WERI-Rb-1 (cell line): ENCODE data around the gene THRB.

ENCODE experiments used
- DNase-seq: peaks from one replicate; pipeline ENCODE4 v3.0.0-alpha.2; 2020
- H3K27ac ChIP-seq: fragments of 250-450 bp; sonication (Bioruptor Pico); 2 replicates; pipeline ENCODE4 v1.5.1; 2020; ENCODE audit warnings: mild to moderate bottlenecking, moderate library complexity
- H3K27me3 ChIP-seq: fragments of 250-450 bp; sonication (Bioruptor Pico); 2 replicates; pipeline ENCODE4 v1.5.1; 2021; ENCODE audit warnings: mild to moderate bottlenecking, low read depth, moderate library complexity; ENCODE audit not compliant: insufficient read depth, severe bottlenecking
- H3K36me3 ChIP-seq: fragments of 250-450 bp; sonication (Bioruptor Pico); 2 replicates; pipeline ENCODE4 v1.5.1; 2020; ENCODE audit warnings: mild to moderate bottlenecking, moderate library complexity
- H3K4me3 ChIP-seq: 2 replicates; pipeline ENCODE4 v1.5.1; 2011; ENCODE audit warnings: low read depth, mild to moderate bottlenecking, control low read depth, low read length
- H3K9me3 ChIP-seq: fragments of 250-450 bp; sonication (Bioruptor Pico); 2 replicates; pipeline ENCODE4 v1.5.1; 2021; ENCODE audit warnings: mild to moderate bottlenecking, moderate library complexity; ENCODE audit not compliant: severe bottlenecking
- TF ChIP-seq, protein P1 (sequence below): IDR thresholded peaks from 2 replicates; pipeline ENCODE4 v1.5.1; 2011; ENCODE audit warnings: low read depth, mild to moderate bottlenecking, control low read depth, inconsistent platforms, low read length

Gene THRB

GRCh38 chr3:24406900-24407299, 87.8 kb downstream of the THRB start:
- no peaks in the 10 kb centered on the region for H3K27me3 ChIP-seq
- TF ChIP-seq, protein P1, sequence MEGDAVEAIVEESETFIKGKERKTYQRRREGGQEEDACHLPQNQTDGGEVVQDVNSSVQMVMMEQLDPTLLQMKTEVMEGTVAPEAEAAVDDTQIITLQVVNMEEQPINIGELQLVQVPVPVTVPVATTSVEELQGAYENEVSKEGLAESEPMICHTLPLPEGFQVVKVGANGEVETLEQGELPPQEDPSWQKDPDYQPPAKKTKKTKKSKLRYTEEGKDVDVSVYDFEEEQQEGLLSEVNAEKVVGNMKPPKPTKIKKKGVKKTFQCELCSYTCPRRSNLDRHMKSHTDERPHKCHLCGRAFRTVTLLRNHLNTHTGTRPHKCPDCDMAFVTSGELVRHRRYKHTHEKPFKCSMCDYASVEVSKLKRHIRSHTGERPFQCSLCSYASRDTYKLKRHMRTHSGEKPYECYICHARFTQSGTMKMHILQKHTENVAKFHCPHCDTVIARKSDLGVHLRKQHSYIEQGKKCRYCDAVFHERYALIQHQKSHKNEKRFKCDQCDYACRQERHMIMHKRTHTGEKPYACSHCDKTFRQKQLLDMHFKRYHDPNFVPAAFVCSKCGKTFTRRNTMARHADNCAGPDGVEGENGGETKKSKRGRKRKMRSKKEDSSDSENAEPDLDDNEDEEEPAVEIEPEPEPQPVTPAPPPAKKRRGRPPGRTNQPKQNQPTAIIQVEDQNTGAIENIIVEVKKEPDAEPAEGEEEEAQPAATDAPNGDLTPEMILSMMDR, result no peak
- H3K27ac ChIP-seq, result no peak overlapping the region
- DNase-seq, result no peak
- no peaks in the 10 kb centered on the region for H3K9me3 ChIP-seq
- H3K36me3 ChIP-seq, result no peaks in the 10 kb centered on the region
- no peak overlapping the region for H3K4me3 ChIP-seq

GRCh38 chr3:24405057-24405456, 89.6 kb downstream of the THRB start:
- no peak for DNase-seq
- Histone ChIP-seq H3K9me3 (no peaks in the 10 kb centered on the region), H3K27ac (no peak overlapping the region), H3K27me3 (no peaks in the 10 kb centered on the region), H3K4me3 (no peak overlapping the region), H3K36me3 (no peaks in the 10 kb centered on the region)
- TF ChIP-seq, protein P1, result no peak

DNA sequence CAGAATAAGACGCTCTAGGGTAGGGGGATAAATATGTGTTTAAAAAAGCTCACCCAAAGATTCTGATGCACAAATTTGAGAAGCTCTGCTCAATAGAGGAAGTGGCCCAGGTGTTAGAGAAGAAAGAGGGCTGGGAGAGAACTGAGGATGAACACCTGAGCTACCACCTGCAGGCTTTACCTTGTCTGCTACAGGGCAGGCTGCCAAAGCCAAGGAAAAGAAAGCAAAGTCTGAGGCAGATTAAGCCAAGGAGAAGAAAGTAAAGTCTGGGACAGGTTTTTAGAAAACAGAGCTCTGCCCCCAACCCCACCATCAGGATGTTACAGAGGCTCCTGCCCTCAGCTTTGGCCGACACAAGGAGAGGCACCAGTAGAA, 92.9 kb downstream of the THRB start:
- H3K36me3 ChIP-seq, result no peaks in the 10 kb centered on the region
- H3K4me3 ChIP-seq, result no peak overlapping the region
- DNase-seq, result no peak
- no peaks in the 10 kb centered on the region for H3K9me3 ChIP-seq
- TF ChIP-seq, protein P1, result no peak
- no peaks in the 10 kb centered on the region for H3K27me3 ChIP-seq
- H3K27ac ChIP-seq, result no peak overlapping the region

- Histone ChIP-seq H3K9me3 (no peaks in the 10 kb centered on the region), H3K27me3 (no peaks in the 10 kb centered on the region), H3K36me3 (no peaks in the 10 kb centered on the region), H3K4me3 (no peak overlapping the region), H3K27ac (no peak overlapping the region)
- TF ChIP-seq, protein P1, result no peak
- no peak for DNase-seq
Measured at GRCh38 chr3:24401090-24401810, 93.4 kb downstream of the THRB start.

- H3K36me3 ChIP-seq, result no peaks in the 10 kb centered on the region
- H3K27ac ChIP-seq, result no peak overlapping the region
- no peaks in the 10 kb centered on the region for H3K9me3 ChIP-seq
- no peak overlapping the region for H3K4me3 ChIP-seq
- H3K27me3 ChIP-seq, result no peaks in the 10 kb centered on the region
- no peak for DNase-seq
- TF ChIP-seq, protein P1, result no peak
Measured at GRCh38 chr3:24400450-24400849, 94.2 kb downstream of the THRB start.

GRCh38 chr3:24400015-24400414, 94.6 kb downstream of the THRB start:
- DNase-seq, result no peak
- H3K27ac ChIP-seq, result no peak overlapping the region
- TF ChIP-seq, protein P1, result no peak
- H3K27me3 ChIP-seq, result no peaks in the 10 kb centered on the region
- no peaks in the 10 kb centered on the region for H3K9me3 ChIP-seq
- H3K36me3 ChIP-seq, result no peaks in the 10 kb centered on the region
- no peak overlapping the region for H3K4me3 ChIP-seq
